NT2/D1 (cell line): ENCODE results near the gene TNFSF13.

ENCODE experiments used
- SUZ12 ChIP-seq: IDR thresholded peaks from 2 replicates; pipeline ENCODE4 v1.6.1; 2011; ENCODE audit not compliant: insufficient read length, insufficient read depth; ENCODE audit errors: extremely low read depth
- YY1 ChIP-seq: IDR thresholded peaks from 2 replicates; pipeline ENCODE4 v1.6.1; 2011; ENCODE audit not compliant: insufficient read length, insufficient read depth
- ZNF274 ChIP-seq: IDR thresholded peaks from 2 replicates; pipeline ENCODE4 v1.6.1; 2011; ENCODE audit warnings: mild to moderate bottlenecking, low read depth, low read length

- no peak for TF ChIP-seq ZNF274
- no peak for TF ChIP-seq YY1
- TF ChIP-seq SUZ12: no peak
Measured at GRCh38 chr17:7577327-7578199, 19.0 kb downstream of the TNFSF13 start.
